Activated CD8-positive, alpha-beta memory T cell treated with anti-CD3 and anti-CD28 coated beads, Interleukin-2, amount 50 U/mL, for 24 hours (primary cell): ENCODE results near the gene ERMN.
"Not testable (repeated sequence)": the region's sequence is repeated elsewhere in the genome, so short reads cannot be mapped to it uniquely, and the experiment has no call there.

Experiments used
- DNase-seq: peaks from one replicate; pipeline ENCODE4 v3.0.0-alpha.2; 2020; ENCODE audit errors: extremely low read depth

ERMN gene, protein sequence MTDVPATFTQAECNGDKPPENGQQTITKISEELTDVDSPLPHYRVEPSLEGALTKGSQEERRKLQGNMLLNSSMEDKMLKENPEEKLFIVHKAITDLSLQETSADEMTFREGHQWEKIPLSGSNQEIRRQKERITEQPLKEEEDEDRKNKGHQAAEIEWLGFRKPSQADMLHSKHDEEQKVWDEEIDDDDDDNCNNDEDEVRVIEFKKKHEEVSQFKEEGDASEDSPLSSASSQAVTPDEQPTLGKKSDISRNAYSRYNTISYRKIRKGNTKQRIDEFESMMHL

DNA sequence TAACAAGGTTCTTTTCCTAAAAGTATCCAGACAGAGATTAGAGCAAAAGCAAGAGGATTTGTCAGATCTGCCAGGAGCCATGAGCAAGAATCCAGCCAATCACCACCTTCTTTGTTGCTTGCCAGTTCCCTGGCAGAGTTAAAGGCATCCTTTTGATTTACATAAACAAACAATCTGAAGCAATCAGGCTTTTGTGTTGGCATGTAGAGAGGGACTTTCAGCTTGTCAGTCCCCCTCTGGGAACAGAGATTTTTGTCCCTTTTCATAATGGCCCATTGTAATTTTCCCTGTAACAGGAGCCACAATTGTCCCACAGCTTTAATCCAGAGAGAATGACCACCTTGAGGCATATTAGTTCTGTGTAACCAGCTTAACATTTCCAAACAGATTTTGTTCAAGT, at the start of gene ERMN:
TSS of gene ERMN (minus strand) at position 39 of the 400 bp plus-strand sequence. CDS start 182 bp downstream, outside the sequence.
- no peak for DNase-seq

DNA sequence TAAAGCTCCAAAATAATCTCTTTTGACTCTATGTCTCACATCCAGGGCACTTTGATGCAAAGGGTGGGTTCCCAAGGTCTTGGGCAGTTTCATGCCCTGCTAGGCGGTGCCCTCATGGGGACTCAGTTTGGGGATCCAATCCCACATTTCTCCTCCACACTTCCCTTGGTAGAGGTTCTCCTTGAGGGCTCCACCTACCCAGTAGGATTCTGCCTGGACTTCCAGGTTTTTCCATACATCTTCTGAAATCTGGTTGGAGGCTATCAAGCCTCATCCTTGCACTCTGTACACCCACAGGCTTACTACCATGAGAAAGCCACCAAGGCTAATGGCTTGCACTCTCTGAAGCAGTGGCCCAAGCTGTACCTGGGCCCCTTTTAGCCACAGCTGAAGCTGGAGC, 49.8 kb upstream of the ERMN start:
- no peak for DNase-seq

DNA sequence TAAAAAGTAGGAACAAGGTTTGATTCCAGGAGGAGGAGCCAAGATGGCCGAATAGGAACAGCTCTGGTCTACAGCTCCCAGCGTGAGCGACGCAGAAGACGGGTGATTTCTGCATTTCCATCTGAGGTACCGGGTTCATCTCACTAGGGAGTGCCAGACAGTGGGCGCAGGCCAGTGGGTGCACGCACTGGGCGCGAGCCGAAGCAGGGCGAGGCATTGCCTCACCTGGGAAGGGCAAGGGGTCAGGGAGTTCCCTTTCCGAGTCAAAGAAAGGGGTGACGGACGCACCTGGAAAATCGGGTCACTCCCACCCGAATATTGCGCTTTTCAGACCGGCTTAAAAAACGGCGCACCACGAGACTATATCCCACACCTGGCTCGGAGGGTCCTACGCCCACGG, 42.9 kb upstream of the ERMN start:
- not testable (repeated sequence) for DNase-seq

DNA sequence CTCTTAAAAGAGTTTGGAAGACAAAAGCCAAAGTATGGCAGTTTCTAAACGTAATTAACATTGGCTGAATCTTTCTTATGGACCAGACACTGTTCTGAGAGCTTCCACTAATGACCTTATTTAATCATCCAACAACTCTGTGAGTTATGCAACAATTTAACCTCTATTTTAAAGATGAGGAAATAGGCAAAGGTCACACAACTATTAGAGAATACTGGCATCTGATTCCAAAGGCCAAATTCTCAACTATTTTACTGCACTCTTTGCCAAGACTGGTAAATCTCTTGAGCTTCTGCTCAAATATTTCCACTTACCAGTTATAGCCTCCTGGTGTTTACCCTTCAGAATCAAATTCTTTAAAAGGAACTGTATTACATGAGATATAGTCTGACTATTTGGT, 42.1 kb upstream of the ERMN start:
- DNase-seq: no peak

DNA sequence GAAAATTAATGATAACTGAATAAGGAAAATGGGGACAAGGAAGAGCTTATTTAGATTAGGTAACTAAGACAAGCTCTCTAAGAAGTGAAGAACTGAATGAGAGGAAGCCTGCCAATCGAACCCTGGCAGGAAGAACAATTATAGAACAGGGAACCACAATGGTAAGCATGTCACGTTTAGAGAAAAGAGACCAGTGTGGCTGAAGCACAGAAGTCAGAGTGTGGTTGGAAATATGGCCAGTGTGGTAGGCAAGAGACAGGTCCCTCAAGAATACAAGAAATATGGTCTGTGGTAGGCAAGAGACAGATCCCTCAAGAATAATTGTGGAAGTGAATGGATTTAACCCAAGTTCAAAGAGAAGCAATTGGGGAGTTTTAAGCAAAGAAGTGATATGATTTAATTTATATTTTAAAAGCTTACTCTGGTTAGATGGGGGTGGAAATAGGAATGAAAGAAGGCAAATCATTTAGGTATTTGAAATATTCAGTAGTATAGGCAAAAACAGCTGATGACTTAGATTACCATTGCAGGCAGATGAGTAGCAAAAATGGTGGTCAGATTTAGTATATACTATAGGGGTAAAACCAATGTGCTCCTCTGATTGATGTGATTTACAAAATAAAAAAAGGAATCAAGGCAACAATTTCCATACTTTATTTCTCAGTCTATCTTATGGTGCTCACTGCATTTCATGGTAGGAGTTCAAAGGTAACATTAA, 38.8 kb upstream of the ERMN start:
- DNase-seq: no peak

DNA sequence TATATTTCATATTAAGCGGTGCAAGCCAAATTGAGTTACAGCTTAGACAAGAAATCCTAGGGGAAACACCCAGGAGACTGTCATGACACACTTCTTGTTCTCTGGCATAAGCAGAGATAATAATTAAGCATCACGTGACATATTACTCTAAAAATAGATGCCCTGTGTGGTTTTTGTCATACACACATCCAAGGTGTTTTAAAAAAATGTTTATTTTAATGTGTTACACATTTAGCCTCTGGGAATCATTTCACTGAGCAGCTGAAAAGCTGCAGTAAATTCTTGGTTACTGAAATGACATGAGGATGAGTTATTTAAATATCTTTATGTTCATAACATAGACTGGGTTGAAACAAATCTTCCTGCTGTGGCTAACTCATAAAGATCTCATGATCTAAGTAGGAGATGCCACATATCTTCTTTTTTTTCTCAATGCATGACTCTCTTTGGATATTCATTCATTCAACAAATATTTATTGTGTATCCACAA, 38.0 kb upstream of the ERMN start:
- no peak for DNase-seq

DNA sequence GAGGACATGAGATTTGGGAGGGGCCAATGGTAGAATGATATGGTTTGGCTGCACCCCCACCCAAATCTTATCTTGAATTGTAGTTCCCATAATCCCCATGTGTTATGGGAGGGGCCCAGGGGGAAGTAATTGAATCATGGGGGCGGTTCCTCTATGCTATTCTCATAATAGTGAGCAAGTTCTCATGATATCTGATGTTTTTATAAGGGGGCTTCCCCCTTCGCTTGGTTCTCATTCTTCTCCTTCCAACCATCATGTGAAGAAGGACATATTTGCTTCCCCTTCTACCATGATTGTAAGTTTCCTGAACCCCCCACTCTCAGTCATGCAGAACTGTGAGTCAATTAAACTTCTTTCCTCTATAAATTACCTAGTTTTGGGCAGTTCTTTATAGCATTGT, 37.0 kb upstream of the ERMN start:
- no peak for DNase-seq

DNA sequence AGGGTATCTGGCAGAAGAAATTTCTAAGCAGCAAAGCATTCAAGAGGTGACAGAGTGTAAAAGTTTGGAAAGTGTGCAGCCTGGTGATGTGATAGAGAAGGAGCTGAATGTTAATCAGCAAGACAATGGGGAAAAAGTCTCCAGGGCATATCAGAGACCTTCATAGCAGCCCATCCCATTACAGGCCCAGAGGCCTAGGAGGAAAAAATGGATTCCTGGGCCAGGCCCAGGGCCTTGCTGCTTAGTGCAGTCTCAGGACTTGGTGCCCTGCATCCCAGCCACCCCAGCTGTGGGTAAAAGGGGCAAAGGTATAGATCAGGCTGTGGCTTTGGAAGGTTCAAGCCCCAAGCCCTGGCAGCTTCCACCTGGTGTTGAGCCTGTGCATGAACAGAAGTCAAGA, 35.9 kb upstream of the ERMN start:
- DNase-seq: no peak

DNA sequence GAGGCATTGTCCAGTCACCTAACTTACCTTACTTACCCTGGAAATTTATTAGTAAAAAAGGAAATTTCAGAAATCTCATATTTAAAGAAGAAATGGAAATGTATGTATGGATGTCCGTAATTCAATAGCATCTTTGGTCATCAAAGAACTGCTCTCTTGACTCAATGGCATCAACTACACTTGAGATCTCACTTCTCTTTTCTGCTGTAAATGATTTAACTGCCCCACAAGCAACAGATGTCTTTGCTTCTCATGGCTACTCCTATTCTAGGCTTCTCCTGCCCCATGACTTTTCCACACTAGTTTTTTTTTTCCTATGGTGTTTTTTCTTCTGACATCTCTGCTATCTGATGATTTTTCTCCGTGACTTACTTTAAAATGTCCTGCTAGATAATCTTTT, 34.0 kb upstream of the ERMN start:
- DNase-seq: no peak

DNA sequence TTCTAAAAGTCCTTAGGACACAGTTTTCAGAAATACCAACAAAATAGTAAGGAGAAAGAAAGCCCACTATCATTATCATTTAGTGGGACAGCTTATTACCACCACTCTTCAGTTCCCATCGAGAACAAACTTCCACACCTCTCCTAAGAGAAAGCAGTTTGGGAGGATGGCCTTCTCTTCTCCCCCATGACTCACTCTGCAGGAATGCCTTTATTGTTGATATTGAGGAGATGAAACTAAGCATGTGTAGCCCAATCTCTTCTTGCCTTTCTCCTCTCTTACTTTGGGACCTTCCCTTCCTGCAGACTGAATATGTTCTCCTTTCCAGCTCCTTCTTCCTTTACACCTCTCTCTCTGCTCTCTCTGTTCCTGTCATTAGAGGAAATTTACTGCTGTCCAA, 30.0 kb upstream of the ERMN start:
- DNase-seq: no peak

DNA sequence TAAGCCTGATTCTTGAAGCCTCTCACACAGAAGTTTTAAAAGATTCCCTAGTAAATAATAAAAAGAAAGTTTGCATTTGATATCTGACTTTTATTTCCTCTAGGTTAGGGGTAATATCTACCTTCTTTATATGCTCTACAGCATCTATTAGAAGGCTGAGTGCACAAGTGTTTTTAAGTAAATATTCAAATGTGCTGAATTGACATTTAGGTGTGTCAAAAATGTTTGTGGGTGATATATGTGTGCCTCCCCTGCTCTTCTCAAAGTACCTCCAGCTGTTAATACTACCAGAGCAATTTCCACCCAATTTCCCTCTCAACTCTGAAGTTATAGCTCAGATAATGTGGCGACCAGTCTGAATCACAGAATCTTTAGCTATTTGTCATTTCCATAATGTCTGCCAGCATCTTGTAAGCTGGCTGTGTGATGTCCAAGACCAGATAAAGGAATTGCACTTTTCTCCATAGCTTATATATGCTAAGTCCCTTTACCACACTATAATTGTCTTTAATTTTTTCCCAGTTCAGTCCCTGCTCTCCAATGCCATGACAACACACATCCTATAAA, 24.4 kb upstream of the ERMN start:
- no peak for DNase-seq

DNA sequence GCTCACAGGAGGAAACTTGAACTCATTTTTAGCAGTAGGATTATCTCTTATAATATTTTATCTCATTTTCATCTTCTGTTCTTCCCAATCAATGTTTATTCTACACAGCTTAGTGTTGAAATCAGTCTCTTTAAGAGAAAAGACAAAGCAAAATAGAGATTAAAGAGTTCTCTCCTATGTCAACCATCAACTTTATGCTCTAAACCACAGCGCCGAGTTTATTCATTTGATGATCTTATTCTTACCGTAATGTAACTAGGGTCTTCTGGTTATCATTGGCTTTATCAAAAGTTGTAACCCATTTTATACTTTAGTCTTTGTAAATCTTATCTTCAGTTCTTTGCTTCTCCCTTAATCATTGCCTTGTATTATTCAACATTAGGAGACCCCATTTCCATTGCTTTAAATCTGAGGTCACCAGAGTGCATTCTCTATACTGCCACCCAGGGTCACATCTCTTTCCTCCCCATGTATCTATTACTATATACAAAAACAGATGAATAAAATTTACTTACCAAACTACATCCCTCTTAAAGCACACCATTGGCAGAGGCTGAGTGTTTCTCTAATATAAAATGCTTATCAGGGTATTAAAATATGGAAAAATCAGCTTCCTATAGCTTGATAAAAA, 22.8 kb upstream of the ERMN start:
- no peak for DNase-seq

DNA sequence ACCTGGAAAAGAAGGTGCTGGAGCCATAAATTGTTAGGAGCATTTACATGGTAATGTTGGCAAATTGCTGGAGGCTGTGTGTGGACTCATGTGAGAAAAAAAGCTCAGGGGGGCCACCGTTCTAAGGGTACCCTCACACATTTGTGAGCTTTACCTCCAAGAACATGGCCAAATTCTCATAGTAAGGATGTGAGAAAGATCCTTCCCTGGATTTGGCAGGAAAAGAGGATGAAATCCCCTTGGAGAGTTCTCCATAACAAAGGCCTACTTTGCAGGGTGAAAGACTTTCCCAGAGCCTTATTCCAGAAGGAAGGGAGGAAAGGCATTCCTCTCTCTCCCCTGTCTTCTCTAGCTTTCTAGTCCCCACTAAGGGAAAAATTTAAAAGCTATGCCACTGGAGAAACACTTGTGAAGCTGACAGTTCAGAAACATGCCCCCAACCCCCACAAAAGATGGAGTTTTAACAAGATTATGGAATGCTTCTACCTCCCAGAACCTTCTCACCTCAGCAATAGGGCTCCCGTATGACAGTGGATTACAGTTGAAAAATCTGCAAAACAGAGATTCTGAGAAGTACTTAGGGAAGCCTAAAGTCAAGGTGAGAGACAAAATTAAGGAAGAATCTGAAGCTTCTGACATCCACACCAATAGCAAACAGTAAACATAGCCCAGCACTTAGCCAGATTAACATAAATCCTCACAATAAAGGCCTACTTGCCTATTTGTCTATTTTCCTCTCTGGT, 20.2 kb upstream of the ERMN start:
- no peak for DNase-seq

DNA sequence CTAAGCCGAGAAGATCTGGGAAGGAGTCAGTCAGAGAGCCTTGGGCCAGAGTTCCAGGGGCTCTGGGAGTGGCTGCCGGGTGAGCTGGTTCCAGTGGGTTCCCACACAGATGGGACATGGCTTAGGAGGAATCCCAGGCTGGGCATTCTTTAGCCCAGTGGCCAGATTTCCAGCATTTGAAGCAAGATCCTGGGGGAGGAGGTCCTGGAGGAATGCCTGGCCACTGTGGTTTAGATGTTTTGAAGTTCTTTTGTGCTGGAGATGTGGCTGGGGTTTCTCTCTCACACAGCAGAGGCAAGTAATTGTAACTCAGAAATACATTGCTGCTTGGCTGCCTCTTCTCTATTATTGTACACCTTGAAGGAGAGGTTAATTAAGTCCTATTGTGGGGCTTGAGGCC, 15.8 kb upstream of the ERMN start:
- not testable (repeated sequence) for DNase-seq

DNA sequence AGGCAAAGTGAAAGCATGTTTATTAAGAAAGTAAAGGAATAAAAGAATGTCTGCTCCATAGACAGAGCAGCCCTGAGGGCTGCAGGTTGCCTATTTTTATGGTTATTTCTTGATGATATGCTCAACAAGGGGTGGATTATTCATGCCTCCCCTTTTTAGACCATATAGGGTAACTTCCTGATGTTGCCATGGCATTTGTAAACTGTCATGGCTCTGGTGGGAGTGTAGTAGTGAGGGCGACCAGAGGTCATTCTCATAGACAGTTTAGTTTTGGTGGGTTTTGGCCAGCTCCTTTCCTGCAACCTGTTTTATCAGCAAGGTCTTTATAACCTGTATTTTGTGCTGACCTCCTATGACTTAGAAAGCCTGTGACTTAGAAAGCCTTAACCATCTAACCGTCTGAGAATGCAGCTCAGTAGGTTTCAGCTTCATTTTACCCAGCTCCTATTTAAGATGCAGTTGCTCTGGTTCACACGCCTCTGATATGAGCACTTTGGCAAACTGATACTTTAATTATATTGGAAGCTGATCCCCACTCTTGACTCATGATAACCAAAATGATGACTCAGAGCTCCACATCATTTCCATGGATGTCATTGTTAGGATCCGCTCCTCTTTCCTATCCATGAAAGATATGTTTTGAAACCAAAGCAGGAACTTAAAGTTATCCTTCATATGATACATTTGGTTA, 14.5 kb upstream of the ERMN start:
- DNase-seq: no peak

DNA sequence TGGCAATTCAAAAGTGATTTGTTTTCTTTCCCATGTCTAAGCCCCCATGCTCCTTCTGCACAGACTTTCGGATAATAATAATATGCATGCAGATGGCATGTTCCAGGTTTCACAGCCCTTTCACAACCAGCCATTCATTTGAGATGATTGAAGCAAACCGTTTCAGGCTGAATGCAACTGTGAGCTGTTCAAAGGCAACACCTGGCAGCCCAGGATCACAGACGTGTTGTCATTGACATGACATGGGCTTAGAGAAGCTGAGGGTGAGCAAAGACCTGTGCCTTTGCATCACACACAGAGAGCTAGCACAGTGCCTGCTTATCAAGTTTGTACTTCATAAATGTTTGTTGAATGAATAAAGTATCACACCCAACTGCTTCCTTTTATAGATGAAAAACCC, 12.4 kb upstream of the ERMN start:
- no peak for DNase-seq

DNA sequence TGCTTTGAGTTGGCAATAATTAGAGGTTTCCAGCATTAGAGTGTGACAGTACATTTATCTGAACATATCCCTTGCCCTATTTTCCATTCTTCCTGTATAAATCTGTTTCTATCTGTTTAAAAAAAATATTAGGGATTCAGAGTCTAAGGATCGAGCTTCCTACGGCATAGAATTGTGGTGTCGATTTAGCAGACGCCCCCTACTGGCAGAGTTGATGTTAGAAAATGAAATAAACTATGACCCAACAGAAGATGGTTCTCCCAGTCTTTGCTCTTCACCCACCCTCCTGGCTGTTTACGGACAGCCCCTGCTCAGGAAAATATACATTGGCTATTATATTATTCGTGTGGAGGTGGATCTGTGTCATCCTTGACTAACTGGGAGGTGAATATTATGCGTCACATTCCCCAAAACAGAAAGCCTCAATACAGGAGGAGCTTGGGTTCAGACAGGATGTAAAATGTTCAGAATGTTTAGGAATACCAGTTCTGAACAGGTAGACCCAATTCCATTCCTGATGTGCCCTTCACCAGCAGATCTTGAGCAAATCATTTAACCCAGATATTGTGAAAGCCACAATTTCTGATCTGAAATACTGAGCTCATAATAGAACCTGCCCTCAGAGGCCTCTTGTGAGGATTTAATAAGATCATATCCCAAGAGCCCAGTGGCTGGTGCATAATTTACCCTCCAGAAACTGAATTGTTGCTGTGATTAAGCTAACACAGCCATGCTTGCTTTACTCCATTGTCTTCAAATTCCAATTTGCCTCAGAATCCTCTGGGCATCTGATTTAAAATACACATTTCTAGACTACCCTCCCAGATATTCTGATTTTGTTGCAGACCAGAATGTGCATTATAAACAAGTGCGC, 10.8 kb upstream of the ERMN start:
- no peak for DNase-seq

DNA sequence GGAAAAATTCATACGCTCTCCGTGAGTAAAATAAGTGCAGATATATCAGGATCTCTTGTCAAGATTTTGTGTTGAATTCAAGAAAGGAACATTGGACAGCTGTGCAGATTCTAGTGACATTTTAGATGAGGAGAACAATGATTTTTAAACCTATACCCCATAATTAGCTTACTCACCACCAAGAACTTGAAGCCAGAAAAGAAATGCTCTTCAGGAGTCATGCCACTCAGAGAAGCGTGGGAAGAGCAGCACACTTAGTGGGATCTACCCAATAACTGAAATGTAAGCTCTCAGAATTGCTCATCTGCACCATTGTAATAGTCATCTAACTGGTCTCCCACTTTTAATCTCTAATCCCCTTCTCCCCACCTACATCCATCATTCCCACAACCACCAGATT, 9.2 kb upstream of the ERMN start:
- no peak for DNase-seq

DNA sequence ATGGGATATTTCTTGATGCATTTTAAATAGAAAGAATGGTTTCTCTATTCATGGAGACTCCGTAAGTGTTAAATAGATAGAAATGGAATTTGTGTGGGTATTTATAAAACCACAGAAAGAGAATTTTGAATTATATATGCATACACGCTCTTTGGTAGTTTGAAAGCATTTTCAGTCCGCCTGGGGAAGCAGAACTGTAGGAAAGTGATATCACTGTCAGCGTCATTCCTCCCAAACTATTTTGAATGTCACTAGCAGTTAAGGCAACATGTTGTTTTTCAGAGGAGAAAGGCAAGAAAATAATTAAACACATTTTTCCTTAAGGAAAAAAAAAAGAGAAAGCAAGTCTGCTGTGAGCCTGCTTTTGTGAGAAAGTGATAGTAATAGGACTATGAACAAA, 8.7 kb upstream of the ERMN start:
- no peak for DNase-seq

DNA sequence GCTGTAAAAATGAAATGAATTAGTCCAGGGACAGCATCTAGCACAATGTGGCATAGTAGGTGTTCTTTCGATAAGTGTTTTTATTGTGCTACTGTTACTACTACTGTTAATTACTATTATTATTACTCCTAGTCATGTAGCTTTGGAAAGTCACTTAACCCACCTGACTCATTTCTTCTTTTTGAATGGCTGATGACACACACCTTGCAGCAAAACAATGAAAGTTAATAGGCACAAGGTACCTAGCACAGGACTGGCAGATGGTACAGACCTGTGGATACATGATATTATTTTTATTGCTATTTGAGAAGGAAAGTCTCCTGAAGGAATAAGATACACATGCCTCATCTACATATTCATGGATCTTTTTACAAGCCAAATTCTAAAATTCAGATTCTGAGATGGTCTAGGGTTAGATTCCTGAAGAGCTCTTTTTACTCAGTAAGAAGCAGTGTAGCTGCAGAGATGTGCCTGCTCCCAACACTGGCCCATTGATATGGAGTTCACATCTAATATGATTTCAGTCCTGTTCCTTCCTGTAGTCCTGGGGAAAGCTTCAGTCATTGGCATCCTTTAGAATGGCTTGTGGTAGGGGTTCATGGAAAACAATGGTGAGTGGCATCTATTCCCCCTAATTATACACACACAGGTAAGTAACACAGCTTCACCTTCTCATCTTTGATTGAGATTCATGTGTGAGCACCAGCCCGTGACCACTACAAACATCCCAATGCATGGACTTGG, 7.9 kb upstream of the ERMN start:
- DNase-seq: no peak
